Parathyroid adenoma (tissue), 2 donors: Measurements from ENCODE around the gene DGKB.

ENCODE experiments used
- H2AFZ ChIP-seq: fragments of 300-600 bp; sonication (generic); one replicate; pipeline ENCODE4 v1.7.0; 2017; ENCODE audit warnings: antibody characterized with exemption, mild to moderate bottlenecking
- H3K27ac ChIP-seq: fragments of 300-600 bp; sonication (generic); one replicate; pipeline ENCODE4 v1.7.0; 2017
- H3K27me3 ChIP-seq: fragments of 300-600 bp; sonication (generic); one replicate; pipeline ENCODE4 v1.7.0; 2017; ENCODE audit warnings: low read length; ENCODE audit not compliant: control insufficient read depth, insufficient read depth
- H3K36me3 ChIP-seq: fragments of 300-600 bp; sonication (generic); one replicate; pipeline ENCODE4 v1.7.0; 2017; ENCODE audit warnings: low read length; ENCODE audit not compliant: control insufficient read depth, insufficient read depth
- H3K4me1 ChIP-seq: fragments of 300-600 bp; sonication (generic); one replicate; pipeline ENCODE4 v1.7.0; 2017; ENCODE audit warnings: control low read depth
- H3K4me2 ChIP-seq: fragments of 300-600 bp; sonication (generic); one replicate; pipeline ENCODE4 v1.7.0; 2017; ENCODE audit warnings: low read length
- H3K4me3 ChIP-seq: fragments of 300-600 bp; sonication (generic); one replicate; pipeline ENCODE4 v1.7.0; 2017; ENCODE audit warnings: low read depth, low read length
- H3K79me2 ChIP-seq: fragments of 300-600 bp; sonication (generic); one replicate; pipeline ENCODE4 v1.7.0; 2017; ENCODE audit warnings: control low read depth
- H3K9ac ChIP-seq: fragments of 300-600 bp; sonication (generic); one replicate; pipeline ENCODE4 v1.7.0; 2017; ENCODE audit warnings: mild to moderate bottlenecking
- H3K9me3 ChIP-seq: fragments of 300-600 bp; sonication (generic); one replicate; pipeline ENCODE4 v1.7.0; 2017; ENCODE audit warnings: low read length; ENCODE audit not compliant: control insufficient read depth
- TF ChIP-seq, protein P1 (sequence below): fragments of 300-600 bp; sonication (generic); IDR thresholded peaks from one replicate; pipeline ENCODE4 v1.7.0; 2017; ENCODE audit warnings: antibody characterized with exemption, mild to moderate bottlenecking
- donor health status: primary hyperparathyroidism.

Gene DGKB

DNA sequence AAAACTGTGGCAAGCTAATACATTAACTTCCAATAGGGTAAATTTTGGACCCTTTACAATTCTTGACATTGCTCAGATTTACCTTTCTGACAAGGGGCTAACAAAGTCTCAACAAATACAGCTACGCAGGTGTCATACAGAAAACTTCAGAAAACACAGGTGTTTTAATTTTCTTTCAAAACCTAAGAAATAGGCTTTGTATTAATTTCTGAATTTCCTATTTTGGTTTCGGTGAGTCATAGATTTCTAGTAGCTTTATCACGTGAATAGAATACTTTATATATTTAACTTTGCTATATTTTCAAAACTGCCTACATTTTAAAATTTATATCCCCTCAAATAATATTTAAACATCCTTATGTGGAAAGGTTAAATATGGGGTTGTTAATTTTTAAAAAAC is 215.3 kb downstream of the DGKB start:
- TF ChIP-seq, protein P1, sequence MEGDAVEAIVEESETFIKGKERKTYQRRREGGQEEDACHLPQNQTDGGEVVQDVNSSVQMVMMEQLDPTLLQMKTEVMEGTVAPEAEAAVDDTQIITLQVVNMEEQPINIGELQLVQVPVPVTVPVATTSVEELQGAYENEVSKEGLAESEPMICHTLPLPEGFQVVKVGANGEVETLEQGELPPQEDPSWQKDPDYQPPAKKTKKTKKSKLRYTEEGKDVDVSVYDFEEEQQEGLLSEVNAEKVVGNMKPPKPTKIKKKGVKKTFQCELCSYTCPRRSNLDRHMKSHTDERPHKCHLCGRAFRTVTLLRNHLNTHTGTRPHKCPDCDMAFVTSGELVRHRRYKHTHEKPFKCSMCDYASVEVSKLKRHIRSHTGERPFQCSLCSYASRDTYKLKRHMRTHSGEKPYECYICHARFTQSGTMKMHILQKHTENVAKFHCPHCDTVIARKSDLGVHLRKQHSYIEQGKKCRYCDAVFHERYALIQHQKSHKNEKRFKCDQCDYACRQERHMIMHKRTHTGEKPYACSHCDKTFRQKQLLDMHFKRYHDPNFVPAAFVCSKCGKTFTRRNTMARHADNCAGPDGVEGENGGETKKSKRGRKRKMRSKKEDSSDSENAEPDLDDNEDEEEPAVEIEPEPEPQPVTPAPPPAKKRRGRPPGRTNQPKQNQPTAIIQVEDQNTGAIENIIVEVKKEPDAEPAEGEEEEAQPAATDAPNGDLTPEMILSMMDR, result no peak
- Histone ChIP-seq H3K9me3 (no peaks in the 10 kb centered on the region), H3K27ac (no peak overlapping the region), H3K4me2 (no peak overlapping the region), H3K4me3 (no peak overlapping the region), H2AFZ (no peak overlapping the region), H3K27me3 (no peaks in the 10 kb centered on the region), H3K79me2 (no peaks in the 10 kb centered on the region), H3K4me1 (no peaks in the 10 kb centered on the region), H3K9ac (no peak overlapping the region), H3K36me3 (no peaks in the 10 kb centered on the region)

DNA sequence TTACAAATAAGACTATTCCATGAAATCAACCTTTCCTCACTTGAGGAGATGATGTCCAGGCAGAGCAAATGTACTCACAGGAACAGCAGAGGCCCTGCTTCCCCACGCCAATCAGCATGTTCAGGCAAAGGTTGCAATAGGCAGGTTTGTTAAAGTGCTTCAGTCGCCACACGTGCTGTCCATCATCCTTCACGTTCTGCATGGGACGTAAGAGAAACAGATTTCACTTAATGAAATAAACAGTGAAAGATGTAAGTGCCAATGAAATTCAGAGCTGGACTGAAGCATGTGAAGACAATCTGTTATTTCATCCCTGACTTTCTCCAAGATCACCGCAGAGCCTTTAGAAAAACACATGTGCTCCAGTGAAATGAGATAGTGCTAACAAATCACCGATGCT is 217.4 kb downstream of the DGKB start:
- Histone ChIP-seq H3K4me2 (no peak overlapping the region), H3K27ac (no peak overlapping the region), H2AFZ (no peak overlapping the region), H3K4me3 (no peak overlapping the region), H3K4me1 (no peaks in the 10 kb centered on the region), H3K27me3 (no peaks in the 10 kb centered on the region), H3K36me3 (no peaks in the 10 kb centered on the region), H3K9me3 (no peaks in the 10 kb centered on the region), H3K79me2 (no peaks in the 10 kb centered on the region), H3K9ac (no peak overlapping the region)
- TF ChIP-seq, protein P1, result no peak

DNA sequence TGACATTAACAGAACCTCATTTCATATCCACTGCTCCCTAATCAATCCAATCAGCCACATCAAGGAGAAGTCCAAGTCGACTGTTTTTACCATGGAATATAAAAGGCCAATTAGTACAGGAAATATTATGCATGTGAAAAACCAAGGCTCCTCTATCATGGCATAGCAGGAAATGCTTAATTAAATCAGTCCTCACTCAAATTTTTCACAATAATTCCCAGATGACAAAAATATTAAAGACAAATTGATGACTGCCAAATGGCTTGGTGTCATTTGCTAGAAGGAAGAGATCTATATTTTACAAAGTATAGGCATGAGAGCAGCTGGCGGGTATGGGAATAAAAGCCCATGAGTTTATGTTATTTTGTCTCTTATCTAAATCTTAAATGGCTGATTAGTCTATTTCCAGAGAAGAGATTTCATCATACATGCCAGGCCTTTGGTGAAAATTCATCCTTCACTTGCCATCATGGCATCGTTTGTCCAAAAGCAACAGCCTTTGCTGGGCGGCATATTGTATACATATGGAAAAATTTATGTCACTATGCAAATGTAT is 219.6 kb downstream of the DGKB start:
- no peaks in the 10 kb centered on the region for H3K79me2 ChIP-seq
- H3K27ac ChIP-seq, result no peak overlapping the region

DNA sequence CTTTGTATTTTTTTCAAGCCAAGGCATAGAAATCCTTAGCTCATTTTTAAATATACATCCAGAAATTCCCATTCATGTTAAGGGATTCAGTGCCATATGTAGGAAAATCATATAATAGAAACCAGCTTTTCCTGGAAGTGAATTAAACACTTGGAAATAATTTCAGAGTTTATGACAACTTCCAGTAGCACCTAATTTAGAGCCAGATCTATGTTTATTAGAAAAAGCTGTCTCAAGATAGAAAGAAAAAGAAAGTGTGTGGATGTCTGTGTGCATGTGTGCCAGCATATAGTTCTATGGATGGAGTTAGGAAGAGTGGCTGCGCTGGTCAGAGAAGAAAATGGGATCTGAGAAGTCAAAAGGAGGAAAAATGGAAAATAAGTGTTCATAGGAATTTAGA is 225.7 kb downstream of the DGKB start:
- no peak overlapping the region for H3K27ac ChIP-seq
- H3K9ac ChIP-seq, result no peak overlapping the region
- H3K36me3 ChIP-seq, result no peaks in the 10 kb centered on the region
- H3K9me3 ChIP-seq, result no peaks in the 10 kb centered on the region
- no peak overlapping the region for H2AFZ ChIP-seq
- H3K4me2 ChIP-seq, result no peak overlapping the region
- TF ChIP-seq, protein P1, result no peak
- H3K79me2 ChIP-seq, result no peaks in the 10 kb centered on the region
- no peak overlapping the region for H3K4me3 ChIP-seq
- H3K4me1 ChIP-seq, result no peaks in the 10 kb centered on the region
- no peaks in the 10 kb centered on the region for H3K27me3 ChIP-seq

More for the DNA sequence above, 219.6 kb downstream of the DGKB start:
- TF ChIP-seq, protein P1, result no peak
- H3K9me3 ChIP-seq, result no peaks in the 10 kb centered on the region
- H2AFZ ChIP-seq, result no peak overlapping the region
- no peak overlapping the region for H3K4me3 ChIP-seq
- no peak overlapping the region for H3K4me2 ChIP-seq
- H3K4me1 ChIP-seq, result no peaks in the 10 kb centered on the region
- no peak overlapping the region for H3K9ac ChIP-seq
- H3K36me3 ChIP-seq, result no peaks in the 10 kb centered on the region
- no peaks in the 10 kb centered on the region for H3K27me3 ChIP-seq

DNA sequence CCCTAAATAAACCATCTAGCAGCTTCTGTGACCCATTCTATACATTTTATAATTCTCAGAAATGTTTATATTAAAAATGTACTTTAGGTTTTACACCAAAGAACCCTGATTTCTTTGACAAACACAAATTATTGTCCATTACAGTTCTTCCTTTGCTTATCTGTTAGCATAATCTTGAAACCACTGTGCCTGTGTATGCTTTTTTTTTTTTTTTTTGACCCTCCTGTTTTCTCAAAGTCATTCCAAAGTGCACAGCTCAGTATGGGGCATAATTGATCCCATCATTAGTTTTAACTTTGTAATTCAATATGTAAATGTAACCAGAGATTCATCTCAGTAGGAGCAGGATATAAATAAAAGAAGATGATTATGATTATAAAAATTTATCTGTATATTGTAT is 229.3 kb downstream of the DGKB start:
- no peaks in the 10 kb centered on the region for H3K27me3 ChIP-seq

More for the DNA sequence above, 229.3 kb downstream of the DGKB start:
- Histone ChIP-seq H3K79me2 (no peaks in the 10 kb centered on the region), H3K27ac (no peak overlapping the region), H3K4me1 (no peaks in the 10 kb centered on the region), H2AFZ (no peak overlapping the region), H3K36me3 (no peaks in the 10 kb centered on the region), H3K4me3 (no peak overlapping the region), H3K9ac (no peak overlapping the region), H3K4me2 (no peak overlapping the region), H3K9me3 (no peaks in the 10 kb centered on the region)
- TF ChIP-seq, protein P1, result no peak
